ENCODE measurements around the gene TOR1B. TPM values are rescaled to one million over a fixed set of nuclear protein-coding genes. Genes with fewer than 3 reads are reported as not detected.

The TOR1B gene
- total and polyA plus RNA-seq, 2 of the 4 experiments (the other 2 are of a cell fraction) = 15.6 to 21.0 TPM

DNA sequence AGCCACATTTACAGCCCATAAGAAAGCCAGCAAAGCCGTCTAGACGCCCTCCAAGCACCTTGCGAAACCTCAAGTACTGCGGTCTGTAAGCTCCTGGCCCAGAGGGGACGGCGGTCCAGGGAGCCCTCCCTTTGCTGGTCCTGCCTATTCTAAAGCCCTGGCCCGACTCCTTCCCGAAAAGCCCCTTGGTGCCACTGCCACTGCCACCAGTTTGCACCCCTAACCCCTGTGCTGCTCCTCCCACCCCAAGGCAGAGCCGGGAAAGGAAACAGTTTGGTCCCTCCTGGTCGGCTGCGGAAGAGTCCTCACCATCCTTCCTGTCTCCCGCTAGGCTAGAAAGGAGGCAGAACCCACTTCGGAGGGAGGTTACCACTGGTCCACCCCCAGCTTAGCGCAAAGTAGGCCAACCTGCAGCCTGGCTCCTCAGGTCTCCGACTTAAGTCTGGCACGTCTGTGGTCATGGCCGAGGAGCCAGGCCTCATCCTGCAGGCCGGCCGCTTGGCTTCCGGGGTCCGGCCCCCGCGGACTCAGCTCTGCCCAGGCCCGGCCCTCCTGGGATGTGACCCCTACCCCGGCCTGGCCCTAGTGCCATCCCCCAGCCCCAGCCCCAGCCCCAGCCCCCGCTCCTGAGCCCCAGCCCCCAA, 20.0 kb downstream of the TOR1B start:
- H2AK9ac ChIP-seq (replicated peaks; ENCODE audit: low read depth, low read length, poor library complexity) = peak overlapping the region; percentile 89
- dilution Hi-C loops (cut with HindIII; ENCODE audit: low sequenced_read_pairs, unreplicated experiment) (no loop called here), in situ Hi-C loops (cut with MboI; ENCODE audit: low sequenced_read_pairs) (no loop called here), intact Hi-C loops (cut with micrococcal nuclease) (no loop called here)
- peak overlapping the region; percentile 98 for H3K4ac ChIP-seq (ENCODE audit: low read depth, low read length)
- H3K18ac ChIP-seq (ENCODE audit: low read depth, low read length) = no peak overlapping the region
- H3K4me2 ChIP-seq (ENCODE audit: low read depth, low read length) = peak overlapping the region; percentile 95
- no peaks in the 10 kb centered on the region for H3K9me3 ChIP-seq (ENCODE audit: control insufficient read depth, insufficient read depth, low read length)
- TF ChIP-seq CEBPB (IDR thresholded peaks at IDR 0.05; ENCODE audit: low read depth, low read length) (peak; percentile 71), RFX5 (IDR thresholded peaks at IDR 0.05; ENCODE audit: low read depth, low read length) (no peak), POLR2A (IDR thresholded peaks at IDR 0.05; ENCODE audit: low read depth, low read length) (no peak), MAZ (IDR thresholded peaks at IDR 0.05; ENCODE audit: borderline replicate concordance, low read depth, low read length) (no peak), MAFK (IDR thresholded peaks at IDR 0.05; ENCODE audit: low read depth, low read length) (no peak), RAD21 (IDR thresholded peaks at IDR 0.05; ENCODE audit: low read length) (no peak)
- TF ChIP-seq, protein P1, sequence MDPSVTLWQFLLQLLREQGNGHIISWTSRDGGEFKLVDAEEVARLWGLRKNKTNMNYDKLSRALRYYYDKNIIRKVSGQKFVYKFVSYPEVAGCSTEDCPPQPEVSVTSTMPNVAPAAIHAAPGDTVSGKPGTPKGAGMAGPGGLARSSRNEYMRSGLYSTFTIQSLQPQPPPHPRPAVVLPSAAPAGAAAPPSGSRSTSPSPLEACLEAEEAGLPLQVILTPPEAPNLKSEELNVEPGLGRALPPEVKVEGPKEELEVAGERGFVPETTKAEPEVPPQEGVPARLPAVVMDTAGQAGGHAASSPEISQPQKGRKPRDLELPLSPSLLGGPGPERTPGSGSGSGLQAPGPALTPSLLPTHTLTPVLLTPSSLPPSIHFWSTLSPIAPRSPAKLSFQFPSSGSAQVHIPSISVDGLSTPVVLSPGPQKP (IDR thresholded peaks at IDR 0.05; ENCODE audit: borderline replicate concordance, low read depth, low read length) = no peak
- TF ChIP-seq, protein P2, sequence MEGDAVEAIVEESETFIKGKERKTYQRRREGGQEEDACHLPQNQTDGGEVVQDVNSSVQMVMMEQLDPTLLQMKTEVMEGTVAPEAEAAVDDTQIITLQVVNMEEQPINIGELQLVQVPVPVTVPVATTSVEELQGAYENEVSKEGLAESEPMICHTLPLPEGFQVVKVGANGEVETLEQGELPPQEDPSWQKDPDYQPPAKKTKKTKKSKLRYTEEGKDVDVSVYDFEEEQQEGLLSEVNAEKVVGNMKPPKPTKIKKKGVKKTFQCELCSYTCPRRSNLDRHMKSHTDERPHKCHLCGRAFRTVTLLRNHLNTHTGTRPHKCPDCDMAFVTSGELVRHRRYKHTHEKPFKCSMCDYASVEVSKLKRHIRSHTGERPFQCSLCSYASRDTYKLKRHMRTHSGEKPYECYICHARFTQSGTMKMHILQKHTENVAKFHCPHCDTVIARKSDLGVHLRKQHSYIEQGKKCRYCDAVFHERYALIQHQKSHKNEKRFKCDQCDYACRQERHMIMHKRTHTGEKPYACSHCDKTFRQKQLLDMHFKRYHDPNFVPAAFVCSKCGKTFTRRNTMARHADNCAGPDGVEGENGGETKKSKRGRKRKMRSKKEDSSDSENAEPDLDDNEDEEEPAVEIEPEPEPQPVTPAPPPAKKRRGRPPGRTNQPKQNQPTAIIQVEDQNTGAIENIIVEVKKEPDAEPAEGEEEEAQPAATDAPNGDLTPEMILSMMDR (conservative IDR thresholded peaks at IDR 0.05; ENCODE audit: low read depth, low read length) = no peak
- BruUV-seq (replicated peaks) = no TSS peak
- H3K23ac ChIP-seq (ENCODE audit: low read depth, low read length) = peak overlapping the region; percentile 98
- H4K5ac ChIP-seq (ENCODE audit: low read depth, low read length) = peak overlapping the region; percentile 37; the same call in 1 of the 2 replicates
- peaks cover 6% of the 10 kb centered on the region; the same call in 1 of the 2 replicates for H3K9me1 ChIP-seq (ENCODE audit: insufficient read depth, low read length)
- H3K4me1 ChIP-seq (ENCODE audit: control insufficient read depth, insufficient read depth, low read length) = peaks cover 2% of the 10 kb centered on the region; the same call in 1 of the 2 replicates
- peak overlapping the region; percentile 67 for H3K56ac ChIP-seq (ENCODE audit: extremely low read depth, insufficient read depth, low read length)
- H3K4me3 ChIP-seq (ENCODE audit: insufficient read depth, low read depth, low read length) = peak overlapping the region; percentile 85
- H3K14ac ChIP-seq (replicated peaks; ENCODE audit: low read depth, low read length) = peak overlapping the region; percentile 85
- H4K91ac ChIP-seq (ENCODE audit: insufficient read depth, low read depth, low read length) = peak overlapping the region; percentile 76
- no peaks in the 10 kb centered on the region for H3K27me3 ChIP-seq (ENCODE audit: control insufficient read depth, insufficient read depth, low read length)
- H2BK120ac ChIP-seq (ENCODE audit: low read depth, low read length) = no peak overlapping the region
- peaks cover 15% of the 10 kb centered on the region; the same call in 1 of the 2 replicates for H4K20me1 ChIP-seq (ENCODE audit: insufficient read depth, low read length)
- no peak overlapping the region; the same call in 1 of the 2 replicates for H2BK20ac ChIP-seq (ENCODE audit: low read depth, low read length)
- H2AK5ac ChIP-seq (ENCODE audit: low read depth, low read length) = peak overlapping the region; percentile 74
- peaks cover 34% of the 10 kb centered on the region for H3K36me3 ChIP-seq (ENCODE audit: control insufficient read depth, insufficient read depth, low read length)
- H4K8ac ChIP-seq (ENCODE audit: low read depth in 2 of 2, low read length in 2 of 2) = peak overlapping the region; percentile 17 to 85; a peak in 3 of 4 replicates
- DNase-seq = peak; percentile 27
- ChIA-PET POLR2A (ENCODE audit: unreplicated experiment) (no interaction called here), CTCF (no interaction called here)
- WGBS, 2 experiments (ENCODE audit: extremely low coverage in 2 of 2, insufficient read length in 1 of 2) = 24% methylated on average over 16 of the region's 26 CpGs; no CpG with 5 or more reads in 1 of the 2 experiments
- peak overlapping the region; percentile 89 for H2AFZ ChIP-seq (replicated peaks; ENCODE audit: low read length, poor library complexity)
- peak overlapping the region; percentile 48 for H2BK5ac ChIP-seq (ENCODE audit: low read depth, low read length, poor library complexity, severe bottlenecking)
- peak overlapping the region; percentile 67 for H3K27ac ChIP-seq (ENCODE audit: insufficient read depth, low read length)
- peak; percentile 53 for ATAC-seq (ENCODE audit: low read depth)
- peak overlapping the region; percentile 84 for H3K9ac ChIP-seq (ENCODE audit: low read depth, low read length)
- H3K79me1 ChIP-seq (ENCODE audit: low read depth in 1 of 2, low read length in 2 of 2) = peaks cover 18 to 39% of the 10 kb centered on the region in 2 experiments
- no peak overlapping the region for H2BK15ac ChIP-seq (ENCODE audit: low read depth, low read length)

Data from IMR-90 (cell line).